ENCODE data around the gene NRP2. TPM values are rescaled to one million over a fixed set of nuclear protein-coding genes. Genes with fewer than 3 reads are reported as not detected.

NRP2 gene
- total RNA-seq, 6 donors from 2014 or later, result 61.4 to 99.4 (median 71.8) TPM

DNA sequence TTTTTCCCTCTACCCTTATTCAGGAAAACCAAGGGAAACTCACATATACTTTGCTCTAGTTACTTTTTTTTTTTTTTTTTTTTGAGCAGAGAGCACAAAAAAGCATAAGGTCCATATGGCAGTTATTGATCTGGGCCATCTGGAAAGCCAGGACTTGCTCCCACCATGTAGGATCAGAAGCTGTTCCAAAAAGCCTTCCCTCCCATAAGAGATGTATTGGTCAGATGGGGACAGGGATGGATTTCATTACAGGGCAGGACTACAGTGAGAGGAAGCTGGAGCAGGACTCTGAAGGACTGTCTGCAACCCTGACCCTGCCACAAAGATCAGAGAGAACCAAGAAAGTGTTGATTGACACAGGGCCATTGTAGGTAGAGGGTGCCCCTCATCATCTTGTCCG lies 57.3 kb downstream of the NRP2 start:
- no peak overlapping the region for H3K27ac ChIP-seq
- peaks cover 19 to 50% (median 32%) of the 10 kb centered on the region in 4 donors for H3K36me3 ChIP-seq
- H3K4me3 ChIP-seq, result no peak overlapping the region
- ATAC-seq (ENCODE audit: low FRiP score in 2 of 2), result no peak
- WGBS, 2 donors, result 90 to 96% methylated on average over 1 of the region's 1 CpG
- no peaks in the 10 kb centered on the region for H3K9me3 ChIP-seq
- H3K4me1 ChIP-seq, result peaks cover 0 to 5% (median 2%) of the 10 kb centered on the region in 4 donors
- TF ChIP-seq POLR2AphosphoS5 (IDR thresholded peaks at IDR 0.05) (no peak), EP300 (IDR thresholded peaks at IDR 0.05) (no peak), POLR2A (IDR thresholded peaks at IDR 0.05) (no peak)
- TF ChIP-seq, protein P1, sequence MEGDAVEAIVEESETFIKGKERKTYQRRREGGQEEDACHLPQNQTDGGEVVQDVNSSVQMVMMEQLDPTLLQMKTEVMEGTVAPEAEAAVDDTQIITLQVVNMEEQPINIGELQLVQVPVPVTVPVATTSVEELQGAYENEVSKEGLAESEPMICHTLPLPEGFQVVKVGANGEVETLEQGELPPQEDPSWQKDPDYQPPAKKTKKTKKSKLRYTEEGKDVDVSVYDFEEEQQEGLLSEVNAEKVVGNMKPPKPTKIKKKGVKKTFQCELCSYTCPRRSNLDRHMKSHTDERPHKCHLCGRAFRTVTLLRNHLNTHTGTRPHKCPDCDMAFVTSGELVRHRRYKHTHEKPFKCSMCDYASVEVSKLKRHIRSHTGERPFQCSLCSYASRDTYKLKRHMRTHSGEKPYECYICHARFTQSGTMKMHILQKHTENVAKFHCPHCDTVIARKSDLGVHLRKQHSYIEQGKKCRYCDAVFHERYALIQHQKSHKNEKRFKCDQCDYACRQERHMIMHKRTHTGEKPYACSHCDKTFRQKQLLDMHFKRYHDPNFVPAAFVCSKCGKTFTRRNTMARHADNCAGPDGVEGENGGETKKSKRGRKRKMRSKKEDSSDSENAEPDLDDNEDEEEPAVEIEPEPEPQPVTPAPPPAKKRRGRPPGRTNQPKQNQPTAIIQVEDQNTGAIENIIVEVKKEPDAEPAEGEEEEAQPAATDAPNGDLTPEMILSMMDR (IDR thresholded peaks at IDR 0.05), result no peak
- DNase-seq, result no peak
- H3K27me3 ChIP-seq, result no peaks in the 10 kb centered on the region

DNA sequence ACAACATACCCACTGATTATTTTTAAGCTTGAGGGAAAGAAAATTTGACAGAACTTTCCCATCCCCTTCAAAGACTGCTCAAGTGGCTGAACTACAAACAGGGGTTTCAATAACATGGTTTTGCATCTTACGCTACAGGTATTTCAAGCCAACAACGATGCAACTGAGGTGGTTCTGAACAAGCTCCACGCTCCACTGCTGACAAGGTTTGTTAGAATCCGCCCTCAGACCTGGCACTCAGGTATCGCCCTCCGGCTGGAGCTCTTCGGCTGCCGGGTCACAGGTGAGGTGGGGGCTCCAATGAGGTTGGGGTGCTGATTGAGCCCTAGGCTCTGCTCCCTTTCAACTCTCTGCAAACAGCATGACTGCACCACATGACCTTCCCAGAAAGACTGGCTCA lies 58.1 kb downstream of the NRP2 start:
- H3K36me3 ChIP-seq, result peaks cover 19 to 56% (median 38%) of the 10 kb centered on the region in 4 donors
- ATAC-seq (ENCODE audit: low FRiP score in 2 of 2), result no peak

DNA sequence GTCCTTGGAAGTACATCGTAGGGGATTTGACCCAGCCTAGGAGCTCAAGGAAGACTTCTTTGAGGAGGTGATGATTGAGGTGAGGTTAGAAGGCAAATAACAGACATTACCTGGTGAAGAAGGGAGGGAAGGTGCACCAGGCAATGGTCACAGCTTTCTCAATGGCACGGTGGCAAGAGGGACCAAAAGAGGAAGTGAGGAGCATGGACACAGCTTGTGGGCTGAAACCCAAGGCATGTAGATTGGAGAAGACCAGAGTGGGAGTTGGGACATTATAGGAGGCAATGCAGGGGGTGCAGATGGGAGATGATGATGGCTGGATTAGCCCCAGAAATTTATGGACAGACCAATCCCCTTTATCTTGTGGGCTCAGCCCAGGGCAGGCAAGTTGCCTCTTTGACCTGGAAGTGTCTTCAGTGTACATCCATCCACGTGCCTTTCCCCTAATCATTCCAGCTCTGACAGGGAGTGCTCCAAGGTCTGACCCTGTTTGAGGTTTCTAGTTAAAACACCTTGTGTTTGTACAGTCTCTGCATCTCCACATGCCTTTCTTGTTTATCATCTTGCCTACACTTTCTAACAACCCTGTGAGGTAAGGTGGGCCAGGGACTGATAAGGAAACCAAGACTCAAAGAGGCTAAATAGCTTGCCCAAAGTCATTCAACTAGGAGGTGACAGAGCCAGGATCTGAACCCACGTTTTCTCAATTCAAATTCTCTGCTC lies 59.1 kb downstream of the NRP2 start:
- DNase-seq, result no peak
- Histone ChIP-seq H3K4me1 (peaks cover 0 to under 1% (median 0%) of the 10 kb centered on the region in 4 donors), H3K27me3 (no peaks in the 10 kb centered on the region), H3K27ac (no peak overlapping the region), H3K9me3 (no peaks in the 10 kb centered on the region), H3K36me3 (peaks cover 21 to 66% (median 44%) of the 10 kb centered on the region in 4 donors), H3K4me3 (no peak overlapping the region)
- WGBS, 2 donors, result 76 to 83% methylated on average over 4 of the region's 4 CpGs
- TF ChIP-seq, protein P1 (IDR thresholded peaks at IDR 0.05), result no peak
- TF ChIP-seq POLR2AphosphoS5 (IDR thresholded peaks at IDR 0.05) (no peak), EP300 (IDR thresholded peaks at IDR 0.05) (no peak), POLR2A (IDR thresholded peaks at IDR 0.05) (no peak)
- ATAC-seq (ENCODE audit: low FRiP score in 2 of 2), result no peak

More for the DNA sequence above, 58.1 kb downstream of the NRP2 start:
- no peak overlapping the region for H3K27ac ChIP-seq
- H3K27me3 ChIP-seq, result no peaks in the 10 kb centered on the region
- H3K4me3 ChIP-seq, result no peak overlapping the region
- peak in 1 of 2 donors; percentile 46 for DNase-seq
- WGBS, 2 donors, result 94 to 96% methylated on average over 8 of the region's 8 CpGs
- TF ChIP-seq, protein P1 (IDR thresholded peaks at IDR 0.05), result no peak
- TF ChIP-seq EP300 (IDR thresholded peaks at IDR 0.05) (no peak), POLR2A (IDR thresholded peaks at IDR 0.05) (no peak), POLR2AphosphoS5 (IDR thresholded peaks at IDR 0.05) (no peak)
- H3K4me1 ChIP-seq, result no peaks in the 10 kb centered on the region
- H3K9me3 ChIP-seq, result no peaks in the 10 kb centered on the region

DNA sequence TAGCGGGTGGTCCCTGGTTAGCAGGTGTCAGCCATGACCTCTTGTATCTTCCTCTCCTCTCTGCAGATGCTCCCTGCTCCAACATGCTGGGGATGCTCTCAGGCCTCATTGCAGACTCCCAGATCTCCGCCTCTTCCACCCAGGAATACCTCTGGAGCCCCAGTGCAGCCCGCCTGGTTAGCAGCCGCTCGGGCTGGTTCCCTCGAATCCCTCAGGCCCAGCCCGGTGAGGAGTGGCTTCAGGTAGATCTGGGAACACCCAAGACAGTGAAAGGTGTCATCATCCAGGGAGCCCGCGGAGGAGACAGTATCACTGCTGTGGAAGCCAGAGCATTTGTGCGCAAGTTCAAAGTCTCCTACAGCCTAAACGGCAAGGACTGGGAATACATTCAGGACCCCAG lies 60.8 kb downstream of the NRP2 start:
- 98 to 100% methylated on average over 7 to 11 of the region's 11 CpGs for WGBS, 2 donors
- TF ChIP-seq EP300 (IDR thresholded peaks at IDR 0.05) (no peak), POLR2A (IDR thresholded peaks at IDR 0.05) (no peak), POLR2AphosphoS5 (IDR thresholded peaks at IDR 0.05) (no peak)
- TF ChIP-seq, protein P1 (IDR thresholded peaks at IDR 0.05), result no peak
- peaks cover 0 to 8% (median 0%) of the 10 kb centered on the region in 4 donors for H3K4me1 ChIP-seq
- ATAC-seq (ENCODE audit: low FRiP score in 2 of 2) (no peak), DNase-seq (peak in 1 of 2 donors; percentile 37)
- H3K4me3 ChIP-seq, result no peak overlapping the region
- H3K9me3 ChIP-seq, result no peaks in the 10 kb centered on the region
- no peak overlapping the region for H3K27ac ChIP-seq
- peaks cover 22 to 66% (median 48%) of the 10 kb centered on the region in 4 donors for H3K36me3 ChIP-seq
- H3K27me3 ChIP-seq, result no peaks in the 10 kb centered on the region

Measured in upper lobe of left lung (tissue), 6 donors.